Hematopoietic multipotent progenitor cell treated with erythropoietin and hydrocortisone succinate and interleukin-3 and kit ligand, for 17 days (in vitro differentiated cells): Measurements from ENCODE around the gene RFX2.
"Not testable (repeated sequence)": the region's sequence is repeated elsewhere in the genome, so short reads cannot be mapped to it uniquely, and the experiment has no call there.

Source experiments
- DNase-seq: peaks from one replicate; pipeline ENCODE4 v3.0.0-alpha.2; 2015; ENCODE audit warnings: low spot score

RFX2 gene

DNA sequence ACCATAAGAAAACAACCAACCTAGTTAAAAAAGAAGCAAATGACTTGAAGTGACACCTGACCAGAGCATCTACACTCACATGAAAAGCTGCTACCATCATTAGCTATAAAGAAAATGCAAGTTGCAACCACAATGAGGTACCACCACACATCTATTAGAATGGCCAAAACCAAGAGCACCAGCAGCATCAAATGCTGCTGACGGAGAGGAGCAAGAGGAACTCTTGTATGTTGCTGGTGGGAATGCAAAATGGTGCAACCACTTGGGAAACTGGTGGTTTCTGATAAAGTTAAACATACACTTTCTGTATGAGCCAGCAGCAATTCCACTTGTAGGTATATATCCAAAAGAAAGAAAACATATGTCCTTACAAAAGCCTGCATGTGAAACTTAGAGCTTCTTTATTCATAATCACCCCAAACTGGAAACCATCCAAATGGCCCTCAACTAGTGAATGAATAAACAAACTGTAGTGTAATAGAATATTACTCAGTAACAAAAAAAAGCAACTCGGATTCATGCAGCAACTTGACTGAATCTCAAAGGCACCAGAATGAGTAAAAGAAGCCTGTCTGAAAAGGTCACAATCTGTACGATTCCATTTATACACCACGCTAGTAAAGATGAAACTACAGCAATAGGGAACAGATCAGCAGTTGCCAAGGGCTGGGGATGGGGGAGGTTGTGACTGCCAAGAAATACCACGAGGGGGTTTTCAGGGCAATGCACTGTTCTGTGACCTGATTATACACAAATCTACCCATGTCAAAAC lies 71.5 kb downstream of the RFX2 start:
- DNase-seq, result no peak

- DNase-seq, result no peak
Observed at GRCh38 chr19:6035026-6035425, 75.3 kb downstream of the RFX2 start.

- no peak for DNase-seq
Observed at GRCh38 chr19:6034512-6034911, 75.8 kb downstream of the RFX2 start.

DNA sequence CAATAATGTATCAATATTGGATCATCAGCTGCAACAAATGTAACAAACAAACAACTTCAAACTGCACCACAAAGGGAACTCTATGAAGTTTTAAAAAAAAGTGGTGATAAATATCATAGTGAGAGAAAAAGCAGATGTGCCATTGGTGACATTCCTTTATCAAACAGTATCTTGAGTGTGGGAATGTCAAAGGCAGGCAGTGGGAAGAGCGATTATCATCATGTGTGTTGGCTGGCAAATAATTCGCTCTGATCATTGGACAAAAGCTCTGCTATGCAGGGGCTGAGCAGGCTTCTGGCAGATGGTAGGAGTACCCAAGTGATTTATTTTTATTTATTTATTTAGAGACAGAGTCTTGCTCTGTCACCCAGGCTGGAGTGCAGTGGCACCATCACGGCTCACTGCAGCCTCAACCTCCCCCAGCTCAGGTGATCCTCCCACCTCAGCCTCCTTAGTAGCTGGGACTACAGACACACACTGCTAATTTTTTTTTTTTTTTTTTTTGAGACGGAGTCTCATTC lies 76.5 kb downstream of the RFX2 start:
- no peak for DNase-seq

DNA sequence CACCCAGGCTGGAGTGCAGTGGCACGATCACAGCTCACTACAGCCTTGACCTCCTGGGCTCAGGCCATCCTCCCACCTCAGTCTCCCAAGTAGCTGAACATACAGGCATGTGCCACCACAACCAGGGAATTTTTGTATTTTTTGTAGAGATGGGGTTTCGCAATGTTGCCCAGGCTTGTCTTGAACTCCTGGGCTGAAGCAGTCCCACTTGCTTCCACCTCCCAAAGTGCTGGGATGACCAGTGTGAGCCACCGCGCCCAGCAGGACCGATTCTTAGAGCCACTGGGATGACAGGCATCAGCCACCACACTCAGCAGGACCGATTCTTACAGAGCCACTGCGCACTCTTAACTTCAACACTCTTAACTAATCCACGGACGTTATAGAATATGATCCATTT lies 77.5 kb downstream of the RFX2 start:
- DNase-seq, result no peak

DNA sequence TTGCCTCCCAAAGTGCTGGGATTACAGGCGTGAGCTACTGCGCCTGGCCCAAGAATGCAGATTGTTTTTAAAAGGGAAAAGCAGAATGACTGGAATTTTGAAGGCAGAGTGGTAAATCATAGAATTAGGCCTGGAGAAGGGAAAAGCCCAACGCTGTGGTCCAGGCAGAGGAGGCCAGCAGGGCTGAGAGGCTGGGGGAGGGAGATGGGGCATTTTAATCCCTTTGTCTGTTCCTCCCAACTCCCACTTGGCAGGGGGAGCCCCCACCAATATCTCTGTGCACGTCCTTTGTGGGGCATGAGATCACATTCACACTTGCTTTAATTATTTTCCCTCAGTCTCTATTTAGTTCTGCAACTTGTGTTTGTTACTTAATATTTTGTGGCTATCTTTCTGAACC lies 77.9 kb downstream of the RFX2 start:
- DNase-seq, result no peak

DNA sequence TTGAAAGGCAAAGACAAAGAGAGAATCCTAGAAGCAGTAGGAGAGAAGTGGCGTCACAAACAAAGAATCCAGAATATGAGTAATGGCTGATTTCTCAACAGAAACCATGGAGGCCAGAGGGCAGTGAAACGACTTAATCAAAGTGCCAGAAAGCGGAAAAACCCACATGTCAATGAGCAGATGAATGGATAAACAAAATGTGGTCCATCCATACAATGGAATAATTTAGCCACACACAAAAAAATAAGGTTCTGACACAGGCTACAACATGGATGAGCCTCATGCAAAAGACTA lies 80.1 kb downstream of the RFX2 start:
- no peak for DNase-seq

GRCh38 chr19:6026390-6027227 lies 83.7 kb downstream of the RFX2 start:
- no peak for DNase-seq

DNA sequence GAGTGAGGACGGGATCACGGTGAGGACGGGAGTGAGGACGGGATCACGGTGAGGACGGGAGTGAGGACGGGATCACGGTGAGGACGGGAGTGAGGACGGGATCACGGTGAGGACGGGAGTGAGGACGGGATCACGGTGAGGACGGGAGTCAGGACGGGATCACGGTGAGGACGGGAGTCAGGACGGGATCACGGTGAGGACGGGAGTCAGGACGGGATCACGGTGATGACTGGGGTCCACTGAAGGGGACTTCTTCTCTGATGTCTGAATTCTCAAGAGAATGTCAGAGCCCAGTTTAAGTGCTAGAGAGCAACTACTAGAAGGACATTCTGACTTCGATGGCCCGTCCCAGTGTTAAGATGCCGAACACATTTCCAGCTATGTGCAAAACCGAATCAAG lies 85.5 kb downstream of the RFX2 start:
- not testable (repeated sequence) for DNase-seq

DNA sequence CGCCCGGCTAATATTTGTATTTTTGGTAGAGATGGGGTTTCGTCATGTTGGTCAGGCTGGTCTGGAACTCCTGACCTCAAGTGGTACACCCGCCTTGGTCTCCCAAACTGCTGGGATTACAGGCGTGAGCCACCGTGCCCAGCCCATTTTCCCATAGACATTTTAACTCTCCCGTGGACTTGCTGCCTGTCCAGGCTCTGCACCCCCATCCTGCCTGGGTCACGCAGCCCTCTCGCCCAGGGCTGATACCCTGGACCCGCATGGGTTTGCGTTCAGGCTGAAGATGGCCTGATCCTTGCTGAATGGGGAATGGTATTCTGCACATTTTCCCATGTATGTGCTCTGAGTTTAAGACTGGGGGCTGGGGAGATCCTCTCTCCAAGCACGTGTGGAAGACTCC lies 86.4 kb downstream of the RFX2 start:
- no peak for DNase-seq

DNA sequence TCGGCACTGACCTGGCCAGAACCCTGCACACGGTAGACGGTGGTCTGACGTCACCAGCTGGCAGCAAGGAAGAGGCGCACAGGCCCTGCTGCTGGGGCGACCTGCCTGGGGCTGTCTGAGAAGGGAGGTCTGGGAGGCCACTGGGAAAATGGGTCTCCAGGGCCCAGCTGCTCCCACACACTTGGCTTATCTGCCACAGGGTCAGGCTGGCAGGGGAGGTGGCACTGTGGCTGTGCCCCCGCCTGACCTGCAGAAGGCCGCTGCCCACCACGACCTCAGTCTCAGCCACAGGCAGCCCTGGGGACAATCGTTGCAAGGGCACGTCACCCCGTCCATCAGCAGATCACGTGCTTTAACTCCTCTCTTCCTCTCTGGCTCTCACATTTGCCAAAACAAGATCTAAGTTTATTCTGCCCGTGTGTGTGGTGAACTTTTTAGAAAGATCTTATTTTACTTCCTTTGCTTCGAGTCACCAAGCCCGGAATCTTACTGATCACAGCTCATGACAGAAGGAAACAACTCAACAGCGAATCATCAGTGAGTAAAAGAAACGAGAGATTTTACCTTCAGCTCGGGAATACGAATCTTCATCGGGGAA lies 87.1 kb downstream of the RFX2 start:
- no peak for DNase-seq

GRCh38 chr19:6022570-6023064 lies 87.7 kb downstream of the RFX2 start:
- no peak for DNase-seq

- peak; percentile 84 for DNase-seq
Observed at GRCh38 chr19:6021878-6022569, 88.3 kb downstream of the RFX2 start.

- no peak for DNase-seq
Observed at GRCh38 chr19:6020972-6021805, 89.1 kb downstream of the RFX2 start.

DNA sequence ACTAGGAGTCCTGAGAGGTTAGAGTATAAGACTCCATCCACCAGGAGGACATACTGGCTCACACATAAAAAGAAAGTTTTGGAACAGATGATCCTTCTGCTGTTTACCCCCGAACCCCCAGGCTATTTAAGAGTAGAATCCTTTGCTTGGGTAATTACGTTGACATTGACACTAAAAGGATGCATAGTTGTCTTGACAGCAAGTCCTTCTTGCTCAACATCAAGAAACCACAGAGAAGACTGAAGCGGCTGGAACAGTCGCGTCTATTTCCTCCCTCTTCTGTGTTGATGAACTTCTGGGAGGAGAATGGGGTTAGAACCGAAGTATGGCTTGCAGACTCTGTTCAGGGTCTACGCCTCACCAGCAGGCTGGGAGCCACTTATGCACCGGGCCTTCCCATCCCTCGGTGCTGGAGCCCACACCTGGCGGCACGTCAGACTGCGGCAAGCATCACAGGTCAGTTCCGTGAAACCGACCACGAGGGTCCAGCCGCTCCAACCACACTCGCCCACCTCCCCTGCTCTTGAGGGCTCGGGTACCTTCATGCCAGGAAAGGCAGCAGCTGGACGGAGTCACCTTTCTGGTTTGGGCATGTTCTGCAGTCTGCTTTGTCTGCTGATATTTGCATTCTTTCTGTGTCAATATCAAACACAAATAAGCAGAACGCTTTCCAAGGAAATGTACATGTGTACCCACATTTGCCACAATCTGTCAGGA lies 90.0 kb downstream of the RFX2 start:
- no peak for DNase-seq

GRCh38 chr19:6018786-6019185 lies 91.5 kb downstream of the RFX2 start:
- no peak for DNase-seq

GRCh38 chr19:6017576-6017975 lies 92.7 kb downstream of the RFX2 start:
- no peak for DNase-seq

DNA sequence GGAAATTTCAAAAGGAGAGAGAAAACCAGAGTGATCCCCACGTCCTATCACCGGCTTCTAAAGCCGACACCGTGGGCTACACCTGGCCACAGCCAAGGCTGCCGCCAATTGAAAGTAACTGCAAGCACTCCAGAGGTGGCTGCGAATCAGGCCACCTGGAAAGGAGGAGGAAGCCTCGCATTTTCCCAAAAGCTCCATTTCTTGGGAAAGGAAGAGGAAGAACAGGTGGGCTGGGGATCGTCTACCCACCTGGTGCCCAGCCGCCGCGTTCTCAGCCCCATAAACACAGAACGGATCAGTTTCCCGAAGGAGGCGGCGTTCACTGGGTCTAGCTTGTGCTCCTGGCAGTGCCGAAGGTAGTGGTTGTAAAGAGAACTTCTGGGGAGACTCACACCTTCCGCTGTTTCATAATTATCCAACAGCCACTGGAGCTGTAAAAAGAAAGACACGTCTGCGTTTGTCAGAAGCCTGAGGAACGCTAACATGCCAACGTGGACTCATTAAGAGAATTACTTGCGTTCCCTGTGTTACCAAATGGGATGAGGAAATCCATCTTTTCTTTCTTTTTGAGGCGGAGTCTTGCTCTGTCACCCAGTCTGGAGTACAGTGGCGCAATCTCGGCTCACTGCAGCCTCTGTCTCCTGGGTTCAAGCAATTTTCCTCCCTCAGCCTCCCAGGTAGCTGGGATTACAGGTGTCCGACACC lies 94.3 kb downstream of the RFX2 start:
- DNase-seq, result no peak

GRCh38 chr19:6014551-6015135 lies 95.7 kb downstream of the RFX2 start:
- no peak for DNase-seq
